BJ (cell line): ENCODE results near the gene UBL7. TPM values are rescaled to one million over a fixed set of nuclear protein-coding genes. Genes with fewer than 3 reads are reported as not detected.

Source experiments
- CTCF ChIA-PET: fragments of 350-600 bp; formaldehyde crosslinking; extraction: SDS; loops from one replicate; lab custom pipeline; 2021; ENCODE audit warnings: antibody characterized with exemption, inconsistent platforms; lab: Yijun Ruan, JAX
- POLR2A ChIA-PET: fragments of 300-600 bp; sonication (Branson Sonifier 250); formaldehyde crosslinking; extraction: SDS; loops from one replicate; lab custom pipeline; 2021; ENCODE audit warnings: antibody characterized with exemption; lab: Charles Lee
- DNase-seq: peaks from one replicate; pipeline ENCODE4 v3.0.0-alpha.2; 2011; ENCODE audit warnings: low read depth
- H3K27me3 ChIP-seq: 2 replicates; pipeline ENCODE4 v1.6.0; 2011; ENCODE audit warnings: low read length; ENCODE audit not compliant: control insufficient read depth, insufficient read depth
- H3K36me3 ChIP-seq: 2 replicates; pipeline ENCODE4 v1.5.1; 2011; ENCODE audit warnings: low read length; ENCODE audit not compliant: control insufficient read depth, insufficient read depth
- H3K4me3 ChIP-seq: 2 replicates; pipeline ENCODE4 v1.5.1; 2011; ENCODE audit warnings: low read depth, mild to moderate bottlenecking, control low read depth, low read length
- polyA plus RNA-seq: library from polyadenylated mRNA; depleted of rRNA; stranded (reverse); fragments of >200 nt; gene quantifications from 2 replicates; pipeline ENCODE4 v1.2.3, GENCODE V29; 2011
- TF ChIP-seq, protein P1 (sequence below): IDR thresholded peaks from 2 replicates; pipeline ENCODE4 v1.5.1; 2011; ENCODE audit warnings: low read depth, mild to moderate bottlenecking, control low read depth, inconsistent platforms, low read length, moderate library complexity; ENCODE audit not compliant: insufficient read depth

The UBL7 gene
- polyA plus RNA-seq, 1 experiment, result 87.3 TPM

DNA sequence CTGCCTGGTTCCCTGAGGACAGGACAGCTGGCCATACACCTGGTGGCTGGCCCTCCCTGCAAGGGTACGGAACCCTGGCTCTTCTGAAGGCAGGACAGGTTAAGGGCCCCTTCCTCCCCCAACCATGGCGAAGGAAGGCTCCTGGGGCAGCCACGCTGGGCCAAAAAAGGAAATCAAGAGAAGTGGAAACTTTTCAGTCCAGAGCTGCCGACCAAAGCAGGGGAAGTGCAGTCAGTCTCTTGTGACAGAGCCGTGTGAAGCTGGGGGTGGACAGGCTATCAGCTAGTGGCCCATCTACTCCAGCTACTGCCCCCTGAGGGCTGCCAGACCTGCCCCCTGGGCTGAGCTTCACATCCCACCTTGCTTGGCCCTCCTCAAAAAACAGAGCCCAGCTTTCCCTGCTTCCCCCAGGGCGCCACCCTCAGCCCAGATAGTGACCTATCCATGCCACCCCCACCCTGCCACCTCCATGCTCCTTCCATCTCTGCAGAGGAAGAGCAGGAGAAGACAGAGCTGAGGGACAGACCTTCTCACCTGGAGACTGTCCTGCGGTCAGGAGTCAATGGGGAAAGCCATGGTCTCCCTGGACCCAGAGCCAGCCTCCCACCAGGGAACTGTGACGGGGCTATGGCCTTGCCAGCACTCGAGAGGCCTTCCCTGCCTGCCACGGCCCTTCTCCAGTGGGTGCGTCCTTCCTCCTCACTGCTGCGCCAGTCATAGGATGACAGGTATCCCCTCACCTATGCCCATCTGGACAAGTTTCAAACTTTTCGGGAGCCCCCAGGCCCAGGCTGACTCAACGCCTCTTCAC is 31.8 kb downstream of the UBL7 start:
- Histone ChIP-seq H3K36me3 (no peaks in the 10 kb centered on the region), H3K27me3 (no peaks in the 10 kb centered on the region), H3K4me3 (no peak overlapping the region)
- ChIA-PET CTCF (interaction anchor here (1.2 to 19.9 kb wide), 3 partner anchors 11 to 51 kb away, joined by 3 to 622 read pairs (median 4); partner anchors contain the start of gene CYP11A1), POLR2A (interaction anchor here (0.6 to 0.7 kb wide), 2 partner anchors 39 to 45 kb away, joined by 3 to 4 read pairs; no protein-coding TSS in a partner anchor)
- TF ChIP-seq, protein P1, sequence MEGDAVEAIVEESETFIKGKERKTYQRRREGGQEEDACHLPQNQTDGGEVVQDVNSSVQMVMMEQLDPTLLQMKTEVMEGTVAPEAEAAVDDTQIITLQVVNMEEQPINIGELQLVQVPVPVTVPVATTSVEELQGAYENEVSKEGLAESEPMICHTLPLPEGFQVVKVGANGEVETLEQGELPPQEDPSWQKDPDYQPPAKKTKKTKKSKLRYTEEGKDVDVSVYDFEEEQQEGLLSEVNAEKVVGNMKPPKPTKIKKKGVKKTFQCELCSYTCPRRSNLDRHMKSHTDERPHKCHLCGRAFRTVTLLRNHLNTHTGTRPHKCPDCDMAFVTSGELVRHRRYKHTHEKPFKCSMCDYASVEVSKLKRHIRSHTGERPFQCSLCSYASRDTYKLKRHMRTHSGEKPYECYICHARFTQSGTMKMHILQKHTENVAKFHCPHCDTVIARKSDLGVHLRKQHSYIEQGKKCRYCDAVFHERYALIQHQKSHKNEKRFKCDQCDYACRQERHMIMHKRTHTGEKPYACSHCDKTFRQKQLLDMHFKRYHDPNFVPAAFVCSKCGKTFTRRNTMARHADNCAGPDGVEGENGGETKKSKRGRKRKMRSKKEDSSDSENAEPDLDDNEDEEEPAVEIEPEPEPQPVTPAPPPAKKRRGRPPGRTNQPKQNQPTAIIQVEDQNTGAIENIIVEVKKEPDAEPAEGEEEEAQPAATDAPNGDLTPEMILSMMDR, result no peak
- no peak for DNase-seq

DNA sequence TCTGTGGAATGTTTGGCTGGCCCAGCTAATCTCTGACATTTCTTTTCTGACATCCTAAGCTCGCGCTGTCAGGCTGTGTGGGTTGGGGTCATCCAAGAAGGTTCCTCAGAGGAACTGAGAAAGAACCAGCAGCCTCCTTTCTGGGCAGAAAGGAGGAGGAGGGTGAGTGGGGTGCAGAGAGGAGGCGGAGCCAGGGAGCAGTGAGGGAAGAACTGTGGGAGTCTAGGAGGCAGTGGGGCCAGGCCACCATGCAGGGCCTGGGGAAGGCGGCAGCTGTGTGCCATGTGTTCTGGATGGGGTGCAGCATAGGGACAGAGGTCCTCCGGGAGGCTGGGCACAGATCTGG is 32.5 kb downstream of the UBL7 start:
- TF ChIP-seq, protein P1, result no peak
- POLR2A ChIA-PET, result no interaction called here
- no peaks in the 10 kb centered on the region for H3K36me3 ChIP-seq
- no peaks in the 10 kb centered on the region for H3K27me3 ChIP-seq
- no peak for DNase-seq
- no peak overlapping the region for H3K4me3 ChIP-seq
- CTCF ChIA-PET, result interaction anchor here (1.2 to 19.9 kb wide), 3 partner anchors 10 to 50 kb away, joined by 3 to 622 read pairs (median 4); partner anchors contain the start of gene CYP11A1

DNA sequence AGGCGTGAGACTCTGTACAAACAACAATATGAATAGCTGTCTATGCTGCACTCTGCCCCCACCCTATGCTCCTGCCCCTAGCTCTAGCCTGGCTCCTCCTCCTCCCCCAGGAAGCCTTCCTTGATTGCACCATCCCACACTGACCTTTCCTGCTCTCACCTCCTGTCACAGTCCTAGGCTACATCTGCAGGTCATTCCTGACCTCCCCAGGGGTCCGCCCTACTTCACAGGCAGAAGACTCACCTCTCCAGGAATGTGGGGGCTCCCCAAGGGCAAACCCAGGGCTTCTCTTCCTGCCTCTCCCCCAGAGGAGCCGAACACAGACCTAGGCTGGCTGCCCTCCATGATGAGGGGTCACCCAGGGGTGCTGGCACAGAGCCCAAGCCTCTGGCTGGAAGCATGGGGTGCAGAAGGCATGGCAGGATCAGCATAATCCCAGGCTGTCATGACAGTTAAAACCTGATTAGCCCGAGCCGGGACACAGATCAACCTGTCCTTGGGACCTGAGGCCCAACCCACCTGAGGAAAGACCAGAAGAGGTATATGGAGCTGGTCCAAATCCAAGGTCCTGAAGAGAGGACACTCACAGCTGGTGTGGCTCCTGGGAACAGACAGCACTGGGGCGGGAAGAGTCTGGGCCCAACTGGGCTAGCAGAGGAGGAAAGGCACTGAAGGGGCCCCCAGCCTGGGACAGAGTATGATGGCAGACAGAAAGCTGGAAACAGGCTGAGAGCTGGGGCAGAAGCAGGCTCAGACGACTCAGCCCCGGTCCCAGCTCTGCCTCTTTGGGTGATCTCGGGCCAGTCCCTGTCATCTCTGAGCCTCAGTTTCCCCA is 33.1 kb downstream of the UBL7 start:
- H3K27me3 ChIP-seq, result no peaks in the 10 kb centered on the region
- TF ChIP-seq, protein P1, result no peak
- H3K4me3 ChIP-seq, result no peak overlapping the region
- ChIA-PET CTCF (interaction anchor here (1.3 to 19.9 kb wide), 2 partner anchors 12 to 49 kb away, joined by 4 to 622 read pairs; partner anchors contain the start of gene CYP11A1), POLR2A (no interaction called here)
- H3K36me3 ChIP-seq, result no peaks in the 10 kb centered on the region
- no peak for DNase-seq

DNA sequence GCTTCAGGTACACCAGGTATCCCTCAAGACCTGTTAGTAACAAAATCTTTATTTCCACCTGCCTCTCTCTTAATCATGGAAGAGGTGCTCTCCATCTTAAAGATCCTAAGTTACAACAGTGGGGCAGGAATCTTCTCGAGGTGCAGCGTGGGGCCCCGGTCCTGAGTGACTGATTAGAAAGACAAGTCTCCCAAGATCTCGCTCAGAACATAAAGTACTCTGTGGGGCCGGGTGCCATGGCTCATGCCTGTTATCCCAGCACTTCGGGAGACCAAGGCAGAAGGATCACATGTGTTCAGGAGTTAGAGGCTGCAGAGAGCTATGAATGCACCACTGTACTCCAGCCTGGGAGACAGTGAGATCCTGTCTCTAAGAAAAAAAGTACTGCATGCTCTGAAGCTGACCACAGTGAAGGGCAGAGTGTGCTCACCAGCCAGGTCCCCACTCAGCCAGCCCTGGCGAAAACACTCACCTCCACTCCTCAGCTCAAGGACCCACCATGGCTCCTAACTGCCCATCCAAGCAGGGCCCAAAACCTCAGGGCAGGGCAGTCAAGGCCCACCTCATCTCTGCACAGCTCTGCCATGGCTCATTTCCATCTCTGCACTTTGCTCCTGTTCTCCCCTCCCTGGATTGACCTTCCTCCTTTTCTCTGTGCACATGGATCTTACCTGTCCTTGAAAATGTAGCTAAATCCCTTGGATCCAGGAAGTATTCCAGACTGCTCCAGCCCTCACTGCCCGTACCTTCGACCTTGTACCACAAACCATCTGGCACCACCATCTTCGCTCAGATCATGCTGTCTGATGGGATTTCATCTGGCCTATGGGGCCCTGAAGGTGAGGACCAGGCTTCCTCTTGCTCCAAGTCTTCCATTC is 34.3 kb downstream of the UBL7 start:
- H3K4me3 ChIP-seq, result no peak overlapping the region
- no peak for DNase-seq
- H3K27me3 ChIP-seq, result no peaks in the 10 kb centered on the region
- CTCF ChIA-PET, result interaction anchor here (1.0 to 19.9 kb wide), 2 partner anchors 12 to 48 kb away, joined by 3 to 622 read pairs; partner anchors contain the start of gene CYP11A1
- no peaks in the 10 kb centered on the region for H3K36me3 ChIP-seq
- TF ChIP-seq, protein P1, result no peak
- POLR2A ChIA-PET, result no interaction called here
